ENCODE measurements around the gene STAM2.

STAM2 gene

GRCh38 chr2:152071518-152071917, 104.0 kb downstream of the STAM2 start:
- DNase-seq (ENCODE audit: low read depth) = no peak

GRCh38 chr2:152071092-152071491, 104.5 kb downstream of the STAM2 start:
- DNase-seq (ENCODE audit: low read depth) = no peak

GRCh38 chr2:152068226-152068625, 107.3 kb downstream of the STAM2 start:
- no peak for DNase-seq (ENCODE audit: low read depth)

- DNase-seq (ENCODE audit: low read depth) = no peak
Measured at GRCh38 chr2:152067823-152068222, 107.7 kb downstream of the STAM2 start.

All from fibroblast of the conjunctiva (primary cell).